A673 (cell line): ENCODE measurements around the gene HERC2.
"Not testable (repeated sequence)": the region's sequence is repeated elsewhere in the genome, so short reads cannot be mapped to it uniquely, and the experiment has no call there.

Source experiments
- CTCF ChIP-seq: fragments of 300-800, 200-600 bp; sonication (generic); conservative IDR thresholded peaks from 2 replicates; pipeline ENCODE4 v1.5.1; 2017; ENCODE audit warnings: low read depth, mild to moderate bottlenecking, antibody characterized with exemption, low read length, moderate library complexity, mixed read lengths
- EZH2 ChIP-seq: fragments of 200-600 bp; sonication (generic); IDR thresholded peaks from 2 replicates; pipeline ENCODE4 v1.6.1; 2017; ENCODE audit warnings: borderline replicate concordance, low read depth, mild to moderate bottlenecking, mixed read lengths, antibody characterized with exemption, low read length; ENCODE audit not compliant: poor library complexity, severe bottlenecking

- TF ChIP-seq CTCF, EZH2: not testable (repeated sequence)
These were observed 3.2 kb downstream of the HERC2 start for GRCh38 chr15:28318828-28319227.
